Large intestine (tissue), 3 donors: ENCODE data around the gene RPL6. TPM values are rescaled to one million over a fixed set of nuclear protein-coding genes. Genes with fewer than 3 reads are reported as not detected.
A peak's percentile ranks its signal among the peaks of the same experiment; 100 is the strongest.
"Not testable (repeated sequence)": the region's sequence is repeated elsewhere in the genome, so short reads cannot be mapped to it uniquely, and the experiment has no call there.

ENCODE experiments used
- DNase-seq, 2 donors: peaks; one replicate each; pipeline versions ENCODE4 v3.0.0 to v3.0.0-alpha.2; 2013
- H3K27ac ChIP-seq: one replicate; pipeline ENCODE4 v1.5.1; 2013; ENCODE audit warnings: low read length
- H3K27me3 ChIP-seq: 2 replicates; pipeline ENCODE4 v1.6.1; 2013; ENCODE audit warnings: low read length; ENCODE audit not compliant: control insufficient read depth, insufficient read depth
- H3K36me3 ChIP-seq: 2 replicates; pipeline ENCODE4 v1.6.1; 2013; ENCODE audit warnings: low read length; ENCODE audit not compliant: control insufficient read depth, insufficient read depth
- H3K4me1 ChIP-seq: one replicate; pipeline ENCODE4 v1.6.1; 2013; ENCODE audit warnings: low read length; ENCODE audit not compliant: control insufficient read depth, insufficient read depth
- H3K4me3 ChIP-seq: one replicate; pipeline ENCODE4 v1.5.1; 2013; ENCODE audit warnings: low read length
- H3K9me3 ChIP-seq: one replicate; pipeline ENCODE4 v1.6.1; 2013; ENCODE audit warnings: mild to moderate bottlenecking, low read depth, low read length, moderate library complexity; ENCODE audit not compliant: control insufficient read depth
- WGBS: methylation state at CpG from one replicate; pipeline ENCODE4 v1.1.5; 2013; ENCODE audit warnings: low lambda C conversion rate; ENCODE audit not compliant: insufficient coverage; 5-methylcytosine and 5-hydroxymethylcytosine counted together
- polyA plus RNA-seq: library from polyadenylated mRNA; unstranded; fragments of 120-200 nt; gene quantifications from one replicate; pipeline ENCODE4 v1.2.1, GENCODE V29; 2013

RPL6 gene
- polyA plus RNA-seq, 1 donor, result 2,028 TPM

GRCh38 chr12:112407683-112408082 is 1.7 kb downstream of the RPL6 start:
- peaks cover 42% of the 10 kb centered on the region for H3K36me3 ChIP-seq
- H3K4me1 ChIP-seq, H3K27me3 ChIP-seq, H3K27ac ChIP-seq, H3K9me3 ChIP-seq, DNase-seq: not testable (repeated sequence)
- WGBS, result 100% methylated on average over 1 of the region's 6 CpGs
- peak overlapping the region; percentile 99 for H3K4me3 ChIP-seq

GRCh38 chr12:112406519-112407488 is 2.6 kb downstream of the RPL6 start:
- H3K4me3 ChIP-seq, result no peak overlapping the region

GRCh38 chr12:112401903-112402498 is 7.4 kb downstream of the RPL6 start:
- H3K27me3 ChIP-seq, result no peaks in the 10 kb centered on the region
- H3K27ac ChIP-seq, result no peak overlapping the region
- peaks cover 29% of the 10 kb centered on the region for H3K36me3 ChIP-seq
- H3K9me3 ChIP-seq, result no peaks in the 10 kb centered on the region
- WGBS, result 50% methylated on average over 1 of the region's 5 CpGs
- H3K4me1 ChIP-seq, result no peaks in the 10 kb centered on the region
- DNase-seq, result no peak
- no peak overlapping the region for H3K4me3 ChIP-seq

More at GRCh38 chr12:112406519-112407488, 2.6 kb downstream of the RPL6 start:
- peaks cover 3% of the 10 kb centered on the region for H3K4me1 ChIP-seq
- DNase-seq, result no peak
- peaks cover 42% of the 10 kb centered on the region for H3K36me3 ChIP-seq
- no peak overlapping the region for H3K27ac ChIP-seq
- no peaks in the 10 kb centered on the region for H3K27me3 ChIP-seq
- no peaks in the 10 kb centered on the region for H3K9me3 ChIP-seq
- WGBS, result 80% methylated on average over 2 of the region's 11 CpGs

- DNase-seq, result no peak
- no CpG with 5 or more reads among the region's 5 CpGs for whole genome bisulfite sequencing
- no peak overlapping the region for H3K27ac ChIP-seq
These were observed 8.4 kb downstream of the RPL6 start for GRCh38 chr12:112401054-112401453.

GRCh38 chr12:112393328-112393727 is 16.1 kb downstream of the RPL6 start:
- Histone ChIP-seq H3K36me3 (no peaks in the 10 kb centered on the region), H3K4me3 (no peak overlapping the region), H3K4me1 (no peaks in the 10 kb centered on the region), H3K27me3 (peaks cover 2% of the 10 kb centered on the region), H3K9me3 (no peaks in the 10 kb centered on the region), H3K27ac (no peak overlapping the region)
- no CpG with 5 or more reads among the region's 1 CpG for WGBS
- no peak for DNase-seq

More at GRCh38 chr12:112401054-112401453, 8.4 kb downstream of the RPL6 start:
- Histone ChIP-seq H3K4me1 (no peaks in the 10 kb centered on the region), H3K9me3 (no peaks in the 10 kb centered on the region), H3K4me3 (no peak overlapping the region), H3K36me3 (peaks cover 20% of the 10 kb centered on the region), H3K27me3 (no peaks in the 10 kb centered on the region)

- not testable (repeated sequence) for DNase-seq, H3K27me3 ChIP-seq
- WGBS, result no CpG with 5 or more reads among the region's 4 CpGs
These were observed 19.3 kb downstream of the RPL6 start for GRCh38 chr12:112389922-112390654.

GRCh38 chr12:112389228-112389627 is 20.2 kb downstream of the RPL6 start:
- no CpG with 5 or more reads among the region's 4 CpGs for WGBS
- Histone ChIP-seq H3K27me3 (peaks cover 5% of the 10 kb centered on the region), H3K36me3 (no peaks in the 10 kb centered on the region), H3K9me3 (no peaks in the 10 kb centered on the region), H3K4me1 (no peaks in the 10 kb centered on the region), H3K4me3 (no peak overlapping the region), H3K27ac (no peak overlapping the region)
- DNase-seq, result no peak

More at GRCh38 chr12:112389922-112390654, 19.3 kb downstream of the RPL6 start:
- not testable (repeated sequence) for H3K27ac ChIP-seq, H3K4me3 ChIP-seq, H3K9me3 ChIP-seq, H3K4me1 ChIP-seq, H3K36me3 ChIP-seq

- no peaks in the 10 kb centered on the region for H3K4me1 ChIP-seq
- no peaks in the 10 kb centered on the region for H3K9me3 ChIP-seq
- WGBS, result no CpG with 5 or more reads among the region's 3 CpGs
- peaks cover 5% of the 10 kb centered on the region for H3K27me3 ChIP-seq
- no peak overlapping the region for H3K27ac ChIP-seq
- no peak overlapping the region for H3K4me3 ChIP-seq
- DNase-seq, result no peak
- no peaks in the 10 kb centered on the region for H3K36me3 ChIP-seq
These were observed 22.7 kb downstream of the RPL6 start for GRCh38 chr12:112386726-112387125.

GRCh38 chr12:112382866-112383265 is 26.5 kb downstream of the RPL6 start:
- no peak for DNase-seq
- Histone ChIP-seq H3K9me3 (no peaks in the 10 kb centered on the region), H3K4me3 (peak overlapping the region; percentile 79), H3K4me1 (no peaks in the 10 kb centered on the region), H3K27me3 (no peaks in the 10 kb centered on the region), H3K36me3 (no peaks in the 10 kb centered on the region), H3K27ac (no peak overlapping the region)
- no CpG with 5 or more reads among the region's 11 CpGs for WGBS
